HepG2 (cell line): ENCODE measurements around the gene AGFG1. TPM values are rescaled to one million over a fixed set of nuclear protein-coding genes. Genes with fewer than 3 reads are reported as not detected.

Source experiments
- ATAC-seq: fragments of 200-7000 bp; cut with Tn5 transposase; 3 replicates; pipeline ENCODE4 v1.9.1; 2020; ENCODE audit warnings: mild to moderate bottlenecking, moderate library complexity
- BruUV-seq: library from RNA; stranded (reverse); fragments of 400-500 nt; replicated peaks from 2 replicates; lab custom pipeline; 2021; lab: Mats Ljungman, UMichigan
- CTCF ChIA-PET: fragments of 300-600 bp; formaldehyde crosslinking; extraction: SDS; loops from one replicate; lab custom pipeline; 2021; ENCODE audit warnings: low total read pairs, inconsistent platforms, low intra/inter-chr PET ratio; lab: Yijun Ruan, JAX
- POLR2A ChIA-PET: fragments of 350-600 bp; sonication (Branson Sonifier 250); formaldehyde crosslinking; loops from one replicate; lab custom pipeline; 2020; ENCODE audit warnings: antibody characterized with exemption, inconsistent platforms; lab: Yijun Ruan, JAX
- DNase-seq: peaks from one replicate; pipeline ENCODE4 v3.0.0-alpha.2; 2015; ENCODE audit warnings: low spot score
- FAIRE-seq: peaks from 3 replicates; lab custom pipeline; 2011; peaks lifted over from hg19 to GRCh38; lab: Jason Lieb, UNC
- H2AFZ ChIP-seq: one replicate; pipeline ENCODE4 v1.6.1; 2011; ENCODE audit warnings: low read length, inconsistent platforms
- H3K27ac ChIP-seq: fragments of 300-600 bp; 3 replicates; pipeline ENCODE4 v1.8.0; 2011; ENCODE audit warnings: mixed run types, mild to moderate bottlenecking, mixed read lengths, low read length, inconsistent platforms; ENCODE audit not compliant: insufficient read depth; ENCODE audit errors: extremely low read length
- H3K27me3 ChIP-seq, 2 experiments: fragments of 200-600 bp in 1 of 2; 2 replicates in 1 of 2; 3 replicates in 1 of 2; pipeline versions ENCODE4 v1.6.0 to v1.8.0; 2011; ENCODE audit warnings: low read length in 2 of 2, mild to moderate bottlenecking in 2 of 2, moderate library complexity in 2 of 2, inconsistent platforms in 1 of 2; ENCODE audit not compliant: insufficient read depth in 2 of 2, control insufficient read depth in 1 of 2
- H3K36me3 ChIP-seq, 2 experiments: fragments of 200-600 bp in 1 of 2; replicated peaks in 1 of 2; 2 replicates in 1 of 2; 3 replicates in 1 of 2; pipeline versions ENCODE4 v1.5.1 to v1.8.0; 2011; ENCODE audit warnings: low read length in 2 of 2, inconsistent platforms in 1 of 2; ENCODE audit not compliant: insufficient read depth in 2 of 2, control insufficient read depth in 1 of 2
- H3K4me1 ChIP-seq: 2 replicates; pipeline ENCODE4 v1.5.1; 2012; ENCODE audit warnings: low read length, inconsistent platforms; ENCODE audit not compliant: insufficient read depth
- H3K4me2 ChIP-seq: 2 replicates; pipeline ENCODE4 v1.6.0; 2011; ENCODE audit warnings: low read depth, low read length, inconsistent platforms
- H3K4me3 ChIP-seq, 3 experiments: fragments of 200-600 bp in 1 of 3; sonication (generic), shearing (Covaris generic) in 1 of 3; replicated peaks in 1 of 3; 2 replicates each; pipeline ENCODE4 v1.5.1; 2011 to 2016; ENCODE audit warnings: low read length in 3 of 3, inconsistent platforms in 2 of 3, low read depth in 2 of 3, mild to moderate bottlenecking in 2 of 3, control low read depth in 1 of 3, mixed read lengths in 1 of 3; ENCODE audit not compliant: insufficient read depth in 1 of 3
- H3K79me2 ChIP-seq: one replicate; pipeline ENCODE4 v1.6.1; 2011; ENCODE audit warnings: low read length, inconsistent platforms; ENCODE audit not compliant: insufficient read depth
- H3K9ac ChIP-seq: 2 replicates; pipeline ENCODE4 v1.6.0; 2011; ENCODE audit warnings: mild to moderate bottlenecking, low read depth, low read length, inconsistent platforms; ENCODE audit not compliant: insufficient read depth
- H3K9me3 ChIP-seq: 2 replicates; pipeline ENCODE4 v1.5.1; 2012; ENCODE audit warnings: mild to moderate bottlenecking, low read length
- H4K20me1 ChIP-seq: 2 replicates; pipeline ENCODE4 v1.6.0; 2011; ENCODE audit warnings: inconsistent platforms, mild to moderate bottlenecking, low read length, moderate library complexity; ENCODE audit not compliant: insufficient read depth
- BCL6 ChIP-seq: IDR thresholded peaks from 2 replicates; pipeline ENCODE4 v1.6.1; 2016; ENCODE audit warnings: missing genetic modification reagents, missing compliant biosample characterization
- E2F2 ChIP-seq: sonication (generic); formaldehyde crosslinking; IDR thresholded peaks from 2 replicates; pipeline ENCODE4 v1.4.0; 2020; ENCODE audit warnings: missing genetic modification reagents, borderline replicate concordance
- GATA4 ChIP-seq: sonication (generic); IDR thresholded peaks from 2 replicates; pipeline ENCODE4 v1.6.1; 2016; ENCODE audit warnings: antibody characterized with exemption, low read depth, borderline replicate concordance
- MED1 ChIP-seq: sonication (generic); formaldehyde crosslinking; IDR thresholded peaks from 2 replicates; pipeline ENCODE4 v1.4.0; 2020; ENCODE audit warnings: missing genetic modification reagents
- MYPOP ChIP-seq: sonication (generic); formaldehyde crosslinking; IDR thresholded peaks from 2 replicates; pipeline ENCODE4 v1.8.1; 2023; ENCODE audit warnings: mild to moderate bottlenecking, moderate library complexity, missing genetic modification reagents
- NRL ChIP-seq: sonication (generic); formaldehyde crosslinking; IDR thresholded peaks from 2 replicates; pipeline ENCODE4 v1.5.0; 2020; ENCODE audit warnings: missing genetic modification reagents, mild to moderate bottlenecking, moderate library complexity, borderline replicate concordance
- POLR2G ChIP-seq: fragments of 200-400 bp; formaldehyde crosslinking; IDR thresholded peaks from 2 replicates; pipeline ENCODE4 v1.6.1; 2018; ENCODE audit warnings: mild to moderate bottlenecking, low read depth, low read length, moderate library complexity
- RBM22 ChIP-seq: fragments of 200-400 bp; formaldehyde crosslinking; optimal IDR thresholded peaks from 2 replicates; pipeline ENCODE3; 2017; ENCODE audit warnings: mild to moderate bottlenecking, low read length, moderate library complexity
- RFXANK ChIP-seq: IDR thresholded peaks from 2 replicates; pipeline ENCODE4 v1.6.1; 2016
- ZBTB34 ChIP-seq: sonication (generic); formaldehyde crosslinking; IDR thresholded peaks from 2 replicates; pipeline ENCODE4 v1.8.0; 2022; ENCODE audit warnings: mild to moderate bottlenecking, missing genetic modification reagents
- ZKSCAN5 ChIP-seq: sonication (generic); formaldehyde crosslinking; IDR thresholded peaks from 2 replicates; pipeline ENCODE4 v1.5.1; 2020; ENCODE audit warnings: mild to moderate bottlenecking, missing genetic modification reagents
- ZNF24 ChIP-seq: fragments of 450-650 bp; IDR thresholded peaks from 2 replicates; pipeline ENCODE4 v1.6.1; 2017; ENCODE audit warnings: antibody characterized with exemption, mild to moderate bottlenecking
- ZNF329 ChIP-seq: sonication (generic); formaldehyde crosslinking; IDR thresholded peaks from 2 replicates; pipeline ENCODE4 v1.9.0; 2021; ENCODE audit warnings: low read depth, mild to moderate bottlenecking, missing genetic modification reagents
- ZNF776 ChIP-seq: sonication (generic); formaldehyde crosslinking; IDR thresholded peaks from 2 replicates; pipeline ENCODE4 v1.4.0; 2020; ENCODE audit warnings: mild to moderate bottlenecking, missing genetic modification reagents
- ZNF878 ChIP-seq: sonication (generic); formaldehyde crosslinking; IDR thresholded peaks from 2 replicates; pipeline ENCODE4 v1.8.1; 2023; ENCODE audit warnings: mild to moderate bottlenecking, missing genetic modification reagents, moderate library complexity
- ZSCAN29 ChIP-seq: sonication (generic); formaldehyde crosslinking; conservative IDR thresholded peaks from 2 replicates; pipeline ENCODE4 v1.4.0; 2020; ENCODE audit warnings: mild to moderate bottlenecking, missing genetic modification reagents
- WGBS: methylation state at CpG from one replicate; pipeline ENCODE4 v1.1.6; 2017; ENCODE audit warnings: low lambda C conversion rate; 5-methylcytosine and 5-hydroxymethylcytosine counted together
- in situ Hi-C: cut with HindIII; loops from 2 replicates; pipeline ENCODE4 v1.10.0; 2017; ENCODE audit warnings: low pct_unique_long_range_greater_than_20kb; ENCODE audit not compliant: extremely low pct_ligation_motif_present
- intact Hi-C: fragments of 100-400 bp; cut with micrococcal nuclease; formaldehyde crosslinking; loops from one replicate; pipeline ENCODE4 v1.10.0; 2022; ENCODE audit not compliant: unreplicated experiment
- polyA plus RNA-seq, 8 experiments: library from polyadenylated mRNA; depleted of rRNA in 3 of 8; stranded (reverse) in 7 of 8; unstranded in 1 of 8; fragments of >200 nt; fragmentation: Illumina TruSeq in 4 of 8; extraction: Trizol in 4 of 8; gene quantifications; 2 replicates each; pipeline versions ENCODE4 v1.2.1 to v1.2.3, GENCODE V29; 2011 to 2016; ENCODE audit warnings: low read depth in 4 of 8, missing spikeins in 1 of 8, mixed read lengths in 1 of 8; ENCODE audit not compliant: insufficient read depth in 1 of 8
- total RNA-seq, 5 experiments: library from RNA; depleted of rRNA; stranded (reverse); fragments of >200 nt; fragmentation: Illumina TruSeq; extraction: Trizol; gene quantifications; 2 replicates each; pipeline ENCODE4 v1.2.3, GENCODE V29; 2016; ENCODE audit warnings: low read depth in 1 of 5

AGFG1 gene
- total and polyA plus RNA-seq, 2 of the 13 experiments (the other 11 are each of a cell fraction or from before 2014, with no cell fraction given), result 145 to 168 TPM

- H2AFZ ChIP-seq, result no peak overlapping the region
- ChIA-PET CTCF (no interaction called here), POLR2A (no interaction called here)
- 5% methylated on average over 1 of the region's 1 CpG for WGBS
- no peaks in the 10 kb centered on the region for H3K27me3 ChIP-seq
- in situ Hi-C loops (no loop called here), intact Hi-C loops (no loop called here)
- H4K20me1 ChIP-seq, result no peaks in the 10 kb centered on the region
- DNase-seq (no peak), ATAC-seq (no peak; the same call in 1 of the 3 replicates), FAIRE-seq (no peak)
- TF ChIP-seq ZKSCAN5, result no peak
- no peak for TF ChIP-seq GATA4
- TF ChIP-seq BCL6 (CRISPR knock-in tag), result no peak
- TF ChIP-seq ZNF329 (CRISPR knock-in tag), result no peak
- TF ChIP-seq ZNF24, result no peak
- TF ChIP-seq RFXANK (CRISPR knock-in tag), result no peak
- peak; percentile 52 for TF ChIP-seq POLR2G
- no peak for TF ChIP-seq ZSCAN29 (CRISPR knock-in tag)
- no peak for TF ChIP-seq E2F2 (CRISPR knock-in tag)
- TF ChIP-seq MED1 (CRISPR knock-in tag), result no peak
- no peak for TF ChIP-seq ZNF776
- no peak for TF ChIP-seq MYPOP
- TF ChIP-seq NRL (CRISPR knock-in tag), result no peak
- TF ChIP-seq RBM22, result peak; percentile 81
- TF ChIP-seq ZBTB34, result no peak
- TF ChIP-seq ZNF878, result no peak
- no peaks in the 10 kb centered on the region; the same call in 1 of the 2 replicates for H3K4me1 ChIP-seq
- no peaks in the 10 kb centered on the region for H3K9me3 ChIP-seq
- no TSS peak for BruUV-seq
- no peak overlapping the region for H3K4me3 ChIP-seq
- H3K79me2 ChIP-seq, result no peaks in the 10 kb centered on the region
- H3K9ac ChIP-seq, result no peak overlapping the region
- H3K27ac ChIP-seq, result no peak overlapping the region
- H3K36me3 ChIP-seq, result no peaks in the 10 kb centered on the region
- no peak overlapping the region for H3K4me2 ChIP-seq
Measured at GRCh38 chr2:227570615-227571014, 98.7 kb downstream of the AGFG1 start.
